ENCODE results near the gene VN1R5. TPM values are rescaled to one million over a fixed set of nuclear protein-coding genes. Genes with fewer than 3 reads are reported as not detected.

The VN1R5 gene
- total and polyA plus RNA-seq, 2 donors (not counting 3 experiments of a cell fraction or from before 2014, with no cell fraction given) = not detected

DNA sequence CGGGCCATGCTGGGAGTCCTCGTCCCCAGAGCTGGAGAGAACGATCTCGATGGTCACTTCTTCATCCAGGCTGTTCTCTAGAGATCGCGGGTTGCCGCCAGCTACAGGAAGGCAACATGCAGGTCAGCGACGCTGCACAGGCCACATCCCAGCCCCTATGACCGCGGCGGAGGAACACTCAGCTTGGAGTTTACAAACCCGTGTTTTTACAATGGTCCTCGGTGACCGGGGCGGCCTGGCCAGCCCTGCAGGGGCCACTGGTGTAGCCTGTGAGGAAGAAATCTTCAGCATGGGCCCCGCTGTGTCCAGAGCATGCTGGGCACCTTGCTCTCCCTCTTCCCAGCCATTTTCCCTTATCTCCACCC lies 45.3 kb downstream of the VN1R5 start:
- CTCF ChIA-PET = interaction anchor here (2.0 kb wide), 1 partner anchor 71 kb away, joined by 5 read pairs; no protein-coding TSS in a partner anchor
- intact Hi-C loops (cut with micrococcal nuclease) (no loop called here), dilution Hi-C loops (cut with MboI; ENCODE audit: extremely low pct_ligation_motif_present, low sequenced_read_pairs) (no loop called here)

DNA sequence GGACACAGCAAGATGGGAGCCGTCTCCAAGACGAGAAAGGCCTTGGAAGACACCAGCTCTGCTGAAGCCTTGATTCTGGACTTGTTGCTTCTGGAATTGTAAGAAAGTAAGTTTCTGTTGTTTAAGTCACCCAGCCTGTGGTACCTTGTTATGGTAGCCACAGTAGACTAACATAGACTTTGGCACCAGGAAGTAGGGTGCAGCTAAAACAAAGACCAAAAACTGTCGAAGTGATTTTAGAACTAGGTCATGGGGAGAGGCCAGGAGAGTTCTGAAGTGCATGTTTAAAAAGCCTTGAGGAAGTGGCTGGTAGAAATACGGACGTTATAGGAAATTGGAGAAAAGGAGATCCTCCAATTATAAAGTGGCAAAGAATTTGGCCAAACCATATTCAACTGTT lies 47.3 kb downstream of the VN1R5 start:
- H3K27me3 ChIP-seq (ENCODE audit: control insufficient read depth in 2 of 2, insufficient read depth in 2 of 2, low read length in 2 of 2) = no peaks in the 10 kb centered on the region
- no peak overlapping the region for H3K4me3 ChIP-seq (replicated peaks in 1 of 3; ENCODE audit: insufficient read depth in 1 of 3, low read depth in 1 of 3, low read length in 3 of 3)
- no peaks in the 10 kb centered on the region for H3K79me2 ChIP-seq (ENCODE audit: control insufficient read depth, insufficient read depth, low read length)
- no peak overlapping the region for H3K9ac ChIP-seq (replicated peaks; ENCODE audit: extremely low read depth, insufficient read depth, low read length)
- ChIA-PET CTCF (no interaction called here), POLR2A (no interaction called here)
- H3K9me1 ChIP-seq (replicated peaks; ENCODE audit: control insufficient read depth, extremely low read depth, insufficient read depth, low read length) = no peaks in the 10 kb centered on the region
- no TSS peak for BruUV-seq (replicated peaks)
- DNase-seq (ENCODE audit: low read depth, low spot score) (no peak), FAIRE-seq (no peak)
- H4K20me1 ChIP-seq (replicated peaks; ENCODE audit: control insufficient read depth, extremely low read depth, insufficient read depth, low read length) = no peaks in the 10 kb centered on the region
- no peak overlapping the region for H3K27ac ChIP-seq (ENCODE audit: insufficient read depth, low read depth, low read length)
- intact Hi-C loops (cut with micrococcal nuclease) (no loop called here), dilution Hi-C loops (cut with MboI; ENCODE audit: extremely low pct_ligation_motif_present, low sequenced_read_pairs) (no loop called here)
- H2AFZ ChIP-seq (ENCODE audit: low read depth, low read length) = no peak overlapping the region
- no peaks in the 10 kb centered on the region for H3K9me3 ChIP-seq (replicated peaks; ENCODE audit: control insufficient read depth, insufficient read depth, low read length)
- no peak overlapping the region for H3K4me2 ChIP-seq (ENCODE audit: insufficient read depth, low read length)
- TF ChIP-seq POLR2A (IDR thresholded peaks at IDR 0.05; ENCODE audit: low read depth, low read length) (no peak), GATA2 (IDR thresholded peaks at IDR 0.05; ENCODE audit: insufficient read depth, insufficient read length, low read depth, low read length) (no peak), POLR2AphosphoS5 (IDR thresholded peaks at IDR 0.05; ENCODE audit: insufficient read depth, low read depth, low read length) (no peak)
- H3K4me1 ChIP-seq (ENCODE audit: control insufficient read depth, extremely low read depth, insufficient read depth, low read length) = no peaks in the 10 kb centered on the region
- H3K36me3 ChIP-seq (ENCODE audit: control insufficient read depth in 2 of 2, extremely low read depth in 1 of 2, insufficient read depth in 2 of 2, low read length in 2 of 2) = peaks cover 0 to 39% of the 10 kb centered on the region in 2 experiments

More for the DNA sequence above, 45.3 kb downstream of the VN1R5 start:
- DNase-seq (ENCODE audit: low read depth, low spot score) (no peak), FAIRE-seq (no peak)
- BruUV-seq (replicated peaks) = no TSS peak
- Histone ChIP-seq H3K27me3 (ENCODE audit: control insufficient read depth in 2 of 2, insufficient read depth in 2 of 2, low read length in 2 of 2) (no peaks in the 10 kb centered on the region), H4K20me1 (replicated peaks; ENCODE audit: control insufficient read depth, extremely low read depth, insufficient read depth, low read length) (no peaks in the 10 kb centered on the region), H3K36me3 (ENCODE audit: control insufficient read depth in 2 of 2, extremely low read depth in 1 of 2, insufficient read depth in 2 of 2, low read length in 2 of 2) (peaks cover 0 to 27% of the 10 kb centered on the region in 2 experiments), H2AFZ (ENCODE audit: low read depth, low read length) (no peak overlapping the region), H3K27ac (ENCODE audit: insufficient read depth, low read depth, low read length) (no peak overlapping the region), H3K4me1 (ENCODE audit: control insufficient read depth, extremely low read depth, insufficient read depth, low read length) (no peaks in the 10 kb centered on the region), H3K4me2 (ENCODE audit: insufficient read depth, low read length) (no peak overlapping the region), H3K79me2 (ENCODE audit: control insufficient read depth, insufficient read depth, low read length) (no peaks in the 10 kb centered on the region), H3K9me1 (replicated peaks; ENCODE audit: control insufficient read depth, extremely low read depth, insufficient read depth, low read length) (no peaks in the 10 kb centered on the region), H3K4me3 (replicated peaks in 1 of 3; ENCODE audit: insufficient read depth in 1 of 3, low read depth in 1 of 3, low read length in 3 of 3) (no peak overlapping the region), H3K9me3 (replicated peaks; ENCODE audit: control insufficient read depth, insufficient read depth, low read length) (no peaks in the 10 kb centered on the region), H3K9ac (replicated peaks; ENCODE audit: extremely low read depth, insufficient read depth, low read length) (no peak overlapping the region)
- POLR2A ChIA-PET = no interaction called here
- TF ChIP-seq EZH2 (IDR thresholded peaks at IDR 0.05; ENCODE audit: borderline replicate concordance, low read depth, low read length, severe bottlenecking) (no peak), GATA2 (IDR thresholded peaks at IDR 0.05; ENCODE audit: insufficient read depth, insufficient read length, low read depth, low read length) (no peak)

Measured in endothelial cell of umbilical vein (primary cell).